GM19452 (cell line): ENCODE results near the gene TMEM150A.
"Not testable (repeated sequence)": the region's sequence is repeated elsewhere in the genome, so short reads cannot be mapped to it uniquely, and the experiment has no call there.

Experiments
- ATAC-seq: cut with Tn5 transposase; IDR thresholded peaks from one replicate; pipeline ENCODE4 v1.9.1; 2021; ENCODE audit not compliant: unreplicated experiment

Gene TMEM150A

GRCh38 chr2:85577386-85578242 is 24.9 kb downstream of the TMEM150A start, which contains the start of gene VAMP8:
Gene VAMP8 (plus strand): TSS chr2:85577586. CDS start chr2:85577647, 61 bp downstream.
- no peak for ATAC-seq

- ATAC-seq: no peak
Observed at GRCh38 chr2:85577063-85577385, 25.5 kb downstream of the TMEM150A start.

- no peak for ATAC-seq
Observed at GRCh38 chr2:85575739-85576138, 26.8 kb downstream of the TMEM150A start.

GRCh38 chr2:85566265-85566664 is 36.2 kb downstream of the TMEM150A start:
- ATAC-seq: no peak

GRCh38 chr2:85564144-85564563 is 38.3 kb downstream of the TMEM150A start:
- no peak for ATAC-seq

- ATAC-seq: peak; percentile 93
Observed at GRCh38 chr2:85561280-85562212, 41.0 kb downstream of the TMEM150A start, which contains the start of gene GGCX. Gene GGCX (minus strand): TSS chr2:85561493. CDS start chr2:85561428, 65 bp downstream.

GRCh38 chr2:85560812-85561279 is 41.7 kb downstream of the TMEM150A start:
- no peak for ATAC-seq

GRCh38 chr2:85560403-85560726 is 42.1 kb downstream of the TMEM150A start:
- not testable (repeated sequence) for ATAC-seq

GRCh38 chr2:85558160-85558559 is 44.3 kb downstream of the TMEM150A start:
- ATAC-seq: no peak

GRCh38 chr2:85557130-85557529 is 45.4 kb downstream of the TMEM150A start:
- ATAC-seq: no peak

GRCh38 chr2:85554980-85555612 is 47.4 kb downstream of the TMEM150A start:
- no peak for ATAC-seq

- no peak for ATAC-seq
Observed at GRCh38 chr2:85553184-85553583, 49.3 kb downstream of the TMEM150A start.

- no peak for ATAC-seq
Observed at GRCh38 chr2:85551698-85552678, 50.5 kb downstream of the TMEM150A start.

- no peak for ATAC-seq
Observed at GRCh38 chr2:85550486-85550885, 52.0 kb downstream of the TMEM150A start.

GRCh38 chr2:85549826-85550225 is 52.7 kb downstream of the TMEM150A start:
- no peak for ATAC-seq

- ATAC-seq: no peak
Observed at GRCh38 chr2:85549095-85549494, 53.4 kb downstream of the TMEM150A start.

GRCh38 chr2:85548608-85548900 is 53.9 kb downstream of the TMEM150A start:
- ATAC-seq: no peak
